ENCODE data around the gene BRD3.
A peak's percentile ranks its signal among the peaks of the same experiment; 100 is the strongest.

The BRD3 gene

GRCh38 chr9:134026981-134027380 is 40.8 kb downstream of the BRD3 start:
- Histone ChIP-seq H3K4me3 (ENCODE audit: insufficient read depth, low read length, poor library complexity, severe bottlenecking) (no peak overlapping the region), H3F3A (ENCODE audit: insufficient read depth) (peaks cover 6% of the 10 kb centered on the region; the same call in 1 of the 2 replicates), H3K9me2 (replicated peaks; ENCODE audit: insufficient read depth, low read length) (no peaks in the 10 kb centered on the region), H3K36me3 (ENCODE audit: low read length) (no peaks in the 10 kb centered on the region), H4K20me1 (ENCODE audit: low read depth, low read length) (no peaks in the 10 kb centered on the region), H3K9ac (ENCODE audit: low read length) (no peak overlapping the region), H3K27me3 (ENCODE audit: low read length) (no peaks in the 10 kb centered on the region), H3K27ac (ENCODE audit: low read depth, low read length) (no peak overlapping the region), H3K9me3 (ENCODE audit: insufficient read depth, low read length) (no peaks in the 10 kb centered on the region), H3K79me2 (ENCODE audit: insufficient read depth, low read length) (no peaks in the 10 kb centered on the region), H3K4me2 (ENCODE audit: low read depth, low read length, poor library complexity, severe bottlenecking) (no peak overlapping the region), H2AFZ (ENCODE audit: low read depth, low read length, severe bottlenecking) (no peak overlapping the region)
- TF ChIP-seq, protein P1, sequence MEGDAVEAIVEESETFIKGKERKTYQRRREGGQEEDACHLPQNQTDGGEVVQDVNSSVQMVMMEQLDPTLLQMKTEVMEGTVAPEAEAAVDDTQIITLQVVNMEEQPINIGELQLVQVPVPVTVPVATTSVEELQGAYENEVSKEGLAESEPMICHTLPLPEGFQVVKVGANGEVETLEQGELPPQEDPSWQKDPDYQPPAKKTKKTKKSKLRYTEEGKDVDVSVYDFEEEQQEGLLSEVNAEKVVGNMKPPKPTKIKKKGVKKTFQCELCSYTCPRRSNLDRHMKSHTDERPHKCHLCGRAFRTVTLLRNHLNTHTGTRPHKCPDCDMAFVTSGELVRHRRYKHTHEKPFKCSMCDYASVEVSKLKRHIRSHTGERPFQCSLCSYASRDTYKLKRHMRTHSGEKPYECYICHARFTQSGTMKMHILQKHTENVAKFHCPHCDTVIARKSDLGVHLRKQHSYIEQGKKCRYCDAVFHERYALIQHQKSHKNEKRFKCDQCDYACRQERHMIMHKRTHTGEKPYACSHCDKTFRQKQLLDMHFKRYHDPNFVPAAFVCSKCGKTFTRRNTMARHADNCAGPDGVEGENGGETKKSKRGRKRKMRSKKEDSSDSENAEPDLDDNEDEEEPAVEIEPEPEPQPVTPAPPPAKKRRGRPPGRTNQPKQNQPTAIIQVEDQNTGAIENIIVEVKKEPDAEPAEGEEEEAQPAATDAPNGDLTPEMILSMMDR (IDR thresholded peaks at IDR 0.05; ENCODE audit: insufficient read depth, low read length, poor library complexity, severe bottlenecking), result no peak
- no peak for TF ChIP-seq EZH2phosphoT487 (conservative IDR thresholded peaks at IDR 0.05; ENCODE audit: low read length)

- Histone ChIP-seq H3K9me2 (replicated peaks; ENCODE audit: insufficient read depth, low read length) (no peaks in the 10 kb centered on the region), H3F3A (ENCODE audit: insufficient read depth) (peaks cover 6% of the 10 kb centered on the region; the same call in 1 of the 2 replicates), H3K27me3 (ENCODE audit: low read length) (no peaks in the 10 kb centered on the region), H3K4me3 (ENCODE audit: insufficient read depth, low read length, poor library complexity, severe bottlenecking) (no peak overlapping the region), H3K36me3 (ENCODE audit: low read length) (no peaks in the 10 kb centered on the region), H3K9me3 (ENCODE audit: insufficient read depth, low read length) (no peaks in the 10 kb centered on the region), H3K27ac (ENCODE audit: low read depth, low read length) (no peak overlapping the region), H3K79me2 (ENCODE audit: insufficient read depth, low read length) (no peaks in the 10 kb centered on the region), H3K4me2 (ENCODE audit: low read depth, low read length, poor library complexity, severe bottlenecking) (no peak overlapping the region), H4K20me1 (ENCODE audit: low read depth, low read length) (no peaks in the 10 kb centered on the region), H2AFZ (ENCODE audit: low read depth, low read length, severe bottlenecking) (no peak overlapping the region), H3K9ac (ENCODE audit: low read length) (no peak overlapping the region)
- no peak for TF ChIP-seq EZH2phosphoT487 (conservative IDR thresholded peaks at IDR 0.05; ENCODE audit: low read length)
- TF ChIP-seq, protein P1 (IDR thresholded peaks at IDR 0.05; ENCODE audit: insufficient read depth, low read length, poor library complexity, severe bottlenecking), result no peak
Measured at GRCh38 chr9:134026581-134026980, 41.2 kb downstream of the BRD3 start.

GRCh38 chr9:134025606-134026541 is 42.0 kb downstream of the BRD3 start:
- H3K9me2 ChIP-seq (replicated peaks; ENCODE audit: insufficient read depth, low read length), result no peaks in the 10 kb centered on the region
- no peaks in the 10 kb centered on the region for H3K79me2 ChIP-seq (ENCODE audit: insufficient read depth, low read length)
- H3K4me3 ChIP-seq (ENCODE audit: insufficient read depth, low read length, poor library complexity, severe bottlenecking), result peak overlapping the region; percentile 66
- H3K27ac ChIP-seq (ENCODE audit: low read depth, low read length), result no peak overlapping the region
- peak overlapping the region; percentile 96 for H2AFZ ChIP-seq (ENCODE audit: low read depth, low read length, severe bottlenecking)
- H4K20me1 ChIP-seq (ENCODE audit: low read depth, low read length), result no peaks in the 10 kb centered on the region
- TF ChIP-seq, protein P1 (IDR thresholded peaks at IDR 0.05; ENCODE audit: insufficient read depth, low read length, poor library complexity, severe bottlenecking), result no peak
- no peak for TF ChIP-seq EZH2phosphoT487 (conservative IDR thresholded peaks at IDR 0.05; ENCODE audit: low read length)
- peak overlapping the region; percentile 54 for H3K9ac ChIP-seq (ENCODE audit: low read length)
- H3K36me3 ChIP-seq (ENCODE audit: low read length), result no peaks in the 10 kb centered on the region
- no peaks in the 10 kb centered on the region for H3K9me3 ChIP-seq (ENCODE audit: insufficient read depth, low read length)
- peaks cover 6% of the 10 kb centered on the region; the same call in 1 of the 2 replicates for H3F3A ChIP-seq (ENCODE audit: insufficient read depth)
- no peaks in the 10 kb centered on the region for H3K27me3 ChIP-seq (ENCODE audit: low read length)
- H3K4me2 ChIP-seq (ENCODE audit: low read depth, low read length, poor library complexity, severe bottlenecking), result peak overlapping the region; percentile 71
